GOT3 (cell line): ENCODE results near the gene ADGRL3.
"Not testable (repeated sequence)": the region's sequence is repeated elsewhere in the genome, so short reads cannot be mapped to it uniquely, and the experiment has no call there.

Experiments
- DNase-seq: peaks from one replicate; lab custom pipeline; 2025; ENCODE audit warnings: mixed read lengths; lab: John Stamatoyannopoulos, UW

Gene ADGRL3

DNA sequence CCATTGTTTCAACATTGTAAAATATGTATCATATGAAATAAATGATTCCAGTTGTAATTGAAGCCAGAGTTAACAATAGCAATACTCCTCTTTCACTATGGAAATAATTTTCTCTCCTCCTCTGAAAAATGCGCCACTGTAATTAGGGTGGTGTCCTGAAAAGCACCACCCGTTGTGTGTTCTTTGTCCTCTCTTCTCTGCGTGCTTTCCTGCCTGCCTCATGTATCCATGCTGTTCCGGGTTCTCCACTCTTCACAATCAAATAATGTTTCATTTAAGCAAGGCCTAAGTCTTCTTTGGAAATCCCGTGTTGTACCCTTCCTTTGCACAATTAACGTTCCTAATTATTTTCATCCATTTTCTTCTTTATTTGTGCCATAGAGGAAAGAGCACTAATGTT is 293.3 kb downstream of the ADGRL3 start:
- no peak for DNase-seq

DNA sequence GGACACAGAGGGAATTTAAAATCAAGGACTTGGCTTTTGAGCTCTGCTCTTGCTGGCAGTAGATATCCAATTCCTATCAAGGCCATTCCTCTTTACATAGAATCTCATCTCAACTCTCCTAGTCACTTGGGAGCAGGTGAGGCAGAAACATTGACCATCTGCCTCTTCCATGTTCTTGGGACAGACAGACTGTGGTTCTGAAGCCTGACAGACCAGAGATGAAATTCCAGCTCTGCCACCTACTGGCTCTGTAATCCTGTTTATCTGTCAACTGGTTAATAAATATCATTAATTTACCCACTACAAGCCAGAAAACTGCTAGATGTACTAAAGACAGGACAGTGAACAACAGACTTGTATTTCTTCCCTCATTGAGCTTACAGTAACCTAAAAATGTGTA is 300.8 kb downstream of the ADGRL3 start:
- DNase-seq = no peak

DNA sequence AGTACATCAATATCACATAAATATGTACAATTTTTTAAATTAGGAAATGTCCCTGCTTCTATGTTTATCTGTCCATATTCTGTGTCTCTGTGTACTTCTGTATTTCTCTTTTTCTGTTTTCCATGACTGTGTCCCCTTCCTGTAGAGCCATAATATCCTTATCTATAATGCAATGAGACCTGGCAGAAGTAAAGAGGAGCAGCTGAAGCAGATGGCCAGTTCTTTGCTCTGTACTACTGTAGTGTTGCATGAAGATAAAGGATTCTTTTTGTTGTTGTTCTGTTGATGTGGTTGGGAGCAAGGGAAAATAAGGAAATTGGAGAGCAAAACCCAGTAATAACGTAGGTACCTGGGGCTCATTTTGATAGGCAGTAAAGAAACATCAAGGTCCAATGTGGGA is 301.7 kb downstream of the ADGRL3 start:
- no peak for DNase-seq

DNA sequence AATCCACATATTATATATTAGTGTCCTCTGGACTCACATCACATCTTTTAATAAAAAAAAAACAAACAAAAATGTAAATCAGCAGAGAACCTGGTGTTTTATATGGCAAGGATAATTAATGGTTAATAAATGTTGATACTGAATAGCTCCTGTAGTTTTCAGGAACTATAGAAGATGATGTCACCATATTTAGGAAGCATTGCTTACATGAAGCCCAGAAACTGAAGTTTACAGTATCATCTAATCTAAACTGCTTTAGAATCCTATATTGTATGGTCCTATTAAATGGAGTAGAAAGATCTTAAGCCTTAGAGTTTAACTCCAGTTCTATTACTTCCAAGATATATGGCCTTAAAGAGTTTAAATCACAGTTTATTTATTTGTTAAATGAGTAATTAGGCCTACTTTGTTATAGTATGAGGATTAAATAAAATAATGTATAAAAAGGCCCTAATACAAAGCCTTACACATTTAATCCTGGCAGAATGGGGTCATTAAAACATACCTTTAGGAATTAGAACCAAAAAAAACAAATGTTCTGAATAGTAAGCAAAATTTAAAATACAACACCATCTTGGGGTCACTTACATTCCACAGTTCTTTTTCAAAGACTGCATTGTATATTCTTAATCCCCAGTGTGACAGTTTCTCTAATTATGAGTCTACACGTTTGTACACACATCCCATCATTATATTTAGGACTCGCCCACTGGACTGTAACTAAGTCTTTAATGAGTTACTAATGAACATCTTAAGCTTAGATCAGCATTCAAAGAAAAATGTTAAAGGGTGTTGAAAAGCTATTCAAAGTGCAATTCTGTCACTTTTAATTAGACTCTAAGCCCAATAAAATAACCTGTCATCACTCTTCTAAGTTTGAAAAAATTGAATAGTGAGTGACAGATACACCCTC is 305.9 kb downstream of the ADGRL3 start:
- DNase-seq = no peak

DNA sequence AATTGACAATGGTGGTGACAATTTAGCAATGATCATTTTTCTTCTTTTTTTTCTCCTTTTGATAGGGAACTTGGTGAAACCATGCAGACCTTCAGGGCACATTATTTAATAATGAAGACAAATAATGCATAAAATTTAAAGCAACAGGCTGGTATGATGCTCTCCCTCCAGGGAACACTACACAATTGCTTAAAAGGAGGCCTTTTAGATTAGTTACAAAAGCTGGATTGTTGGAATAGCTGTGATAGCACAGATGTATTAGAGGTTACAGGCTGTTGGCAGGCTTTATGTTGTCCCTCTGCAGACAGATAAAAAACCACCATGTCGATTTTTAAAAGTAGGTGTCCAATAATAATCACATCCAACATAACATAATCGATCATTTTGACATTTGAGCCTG is 307.0 kb downstream of the ADGRL3 start:
- no peak for DNase-seq

DNA sequence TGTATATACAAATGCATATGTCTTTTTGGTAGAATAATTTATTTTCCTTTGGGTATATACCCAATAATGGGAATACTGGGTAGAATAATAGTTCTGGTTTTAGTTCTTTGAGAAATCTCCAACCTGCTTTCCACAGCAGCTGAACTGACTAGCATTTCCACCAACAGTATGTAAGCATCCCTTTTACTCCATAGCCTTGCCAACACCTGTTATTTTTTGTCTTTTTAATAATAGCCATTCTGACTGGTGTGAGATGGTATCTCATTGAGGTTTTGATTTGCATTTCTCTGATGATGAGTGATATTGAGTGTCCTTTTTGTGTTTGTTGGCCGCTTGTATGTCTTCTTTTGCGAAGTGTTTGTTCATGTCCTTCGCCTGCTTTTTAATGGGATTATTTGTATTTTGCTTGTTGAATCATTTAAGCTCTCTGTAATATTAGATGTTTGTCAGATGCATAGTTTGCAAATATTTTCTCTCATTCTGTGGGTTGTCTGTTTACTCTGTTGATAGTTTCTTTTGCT is 309.7 kb downstream of the ADGRL3 start:
- DNase-seq = not testable (repeated sequence)

DNA sequence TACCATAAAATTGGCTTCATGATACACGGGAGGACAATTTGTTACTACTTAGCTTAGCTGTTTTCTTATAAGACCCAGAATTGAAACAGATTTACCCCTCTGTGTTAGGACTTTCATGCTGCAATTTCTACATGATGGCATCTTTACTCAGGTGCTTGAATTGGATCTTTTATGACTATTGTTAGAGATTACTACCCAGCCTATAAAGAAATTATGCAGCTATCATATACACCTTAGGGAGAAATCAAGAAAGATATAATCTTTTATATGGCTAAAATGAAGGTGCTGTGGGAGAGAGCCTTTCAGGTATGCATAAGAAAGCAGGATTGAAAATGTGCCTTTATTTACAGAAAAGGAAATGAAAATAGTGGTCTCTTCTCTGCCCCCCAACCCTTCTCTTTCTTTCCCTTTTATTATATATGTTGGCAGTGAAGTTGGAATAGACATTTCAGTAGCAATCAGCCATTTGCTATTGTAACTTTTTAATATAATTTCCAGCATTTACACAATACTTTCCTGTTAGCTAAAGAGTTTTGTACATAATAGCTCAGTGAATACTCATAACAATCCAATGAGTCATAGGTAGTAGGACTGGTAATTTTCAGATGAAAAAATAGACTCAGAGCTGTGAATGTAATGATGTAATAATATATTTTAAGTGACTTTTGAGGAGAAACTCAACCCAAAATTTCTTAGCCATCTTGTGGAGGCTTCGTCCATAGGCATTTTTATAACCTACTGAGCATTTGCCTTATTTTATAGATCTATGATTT is 311.8 kb downstream of the ADGRL3 start:
- no peak for DNase-seq

DNA sequence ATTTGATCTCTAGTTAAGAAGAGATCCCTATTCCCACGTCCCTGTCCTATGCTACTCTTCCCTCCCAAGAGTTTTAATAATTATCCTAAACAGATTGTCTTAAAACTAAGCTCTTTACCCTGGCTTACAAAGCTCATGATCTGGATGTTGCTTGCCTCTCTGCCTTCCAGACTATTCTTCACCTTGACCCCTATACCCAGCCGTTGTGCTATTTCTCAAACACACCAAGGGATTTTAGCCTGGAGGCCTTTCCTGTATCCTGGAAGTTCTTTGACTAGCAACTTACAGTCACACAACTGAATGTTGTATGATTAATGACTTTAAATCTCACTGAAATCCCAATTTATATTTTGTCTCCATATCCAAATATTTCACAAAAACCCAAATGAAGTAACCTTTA is 314.9 kb downstream of the ADGRL3 start:
- DNase-seq = no peak

DNA sequence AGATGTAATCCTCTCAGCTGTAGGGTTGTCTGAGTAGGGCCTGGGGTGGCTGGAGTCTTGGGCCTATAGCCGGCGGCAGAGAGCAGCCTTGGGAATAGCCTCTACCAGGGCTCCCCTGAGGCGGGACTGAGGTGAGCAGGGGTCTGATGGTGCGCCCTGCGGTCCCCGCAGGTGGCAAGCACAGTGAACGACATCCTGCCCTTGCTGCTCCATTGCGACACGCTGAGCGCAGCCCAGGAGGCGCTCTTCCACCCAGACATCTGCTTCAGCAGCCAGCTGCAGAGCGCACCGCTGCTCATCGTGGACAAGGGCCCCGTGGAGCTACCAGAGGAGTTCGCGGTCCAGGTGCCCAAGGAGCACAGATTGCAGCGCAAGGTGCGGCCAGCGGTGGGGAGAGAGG is 317.0 kb downstream of the ADGRL3 start:
- DNase-seq = no peak

DNA sequence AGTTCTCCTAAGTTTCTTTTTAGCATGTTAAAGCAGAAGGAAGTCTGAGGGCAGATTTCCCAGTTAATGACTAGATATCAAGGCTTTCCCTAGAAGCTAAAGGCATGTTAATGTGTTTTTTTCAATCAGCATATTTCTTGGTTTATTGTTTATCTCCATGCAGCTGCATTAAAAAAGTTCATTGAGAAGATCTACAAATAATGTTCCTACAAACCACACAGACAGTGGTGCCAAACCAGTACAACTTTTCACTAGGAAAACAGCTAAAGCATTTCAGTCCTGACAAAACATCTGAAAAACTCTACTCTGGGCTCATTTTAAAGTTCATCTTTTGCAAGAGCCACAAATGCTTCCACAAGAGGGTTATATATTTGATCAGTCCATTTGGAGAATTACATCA is 320.0 kb downstream of the ADGRL3 start:
- no peak for DNase-seq

DNA sequence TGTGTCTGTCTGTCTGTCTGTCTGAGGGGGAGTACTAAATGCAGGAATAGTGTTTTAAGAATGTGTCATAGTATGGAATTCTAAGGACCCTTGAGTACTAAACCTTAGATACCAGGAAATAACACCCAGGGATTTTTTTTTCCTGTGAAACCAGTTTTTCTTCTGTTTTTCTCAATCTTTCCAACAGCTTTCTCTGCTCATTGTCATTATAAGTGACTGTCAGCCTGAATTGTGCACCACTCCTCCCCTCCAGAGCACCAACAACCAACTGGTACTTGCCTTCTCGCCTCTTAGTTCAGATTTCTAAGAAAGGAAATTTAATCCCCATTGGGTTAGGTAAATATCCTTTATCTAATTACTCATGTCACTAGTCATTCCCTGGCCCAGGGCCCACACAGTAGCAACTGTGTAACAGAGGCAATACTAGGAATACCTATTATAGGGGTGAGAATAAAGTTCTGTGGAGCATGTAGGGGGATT is 320.6 kb downstream of the ADGRL3 start:
- no peak for DNase-seq

DNA sequence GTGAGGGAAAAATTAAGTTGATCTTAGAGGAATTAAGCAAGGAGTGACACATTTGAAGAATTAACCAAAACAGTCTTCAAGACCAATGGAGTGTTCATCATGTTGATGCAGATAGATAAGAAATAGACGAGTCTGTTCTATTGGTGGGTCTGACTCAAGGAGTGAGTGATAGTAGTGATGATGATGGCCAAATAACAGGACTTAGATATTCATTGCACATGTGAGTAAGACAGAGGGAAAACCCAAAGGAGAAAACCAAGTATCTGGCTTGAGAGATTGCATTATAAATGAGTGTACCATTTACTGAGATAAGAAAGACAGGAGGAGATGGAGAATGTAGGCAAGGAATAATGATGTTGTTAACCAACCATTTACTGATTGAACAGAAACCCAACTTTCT is 321.3 kb downstream of the ADGRL3 start:
- no peak for DNase-seq

DNA sequence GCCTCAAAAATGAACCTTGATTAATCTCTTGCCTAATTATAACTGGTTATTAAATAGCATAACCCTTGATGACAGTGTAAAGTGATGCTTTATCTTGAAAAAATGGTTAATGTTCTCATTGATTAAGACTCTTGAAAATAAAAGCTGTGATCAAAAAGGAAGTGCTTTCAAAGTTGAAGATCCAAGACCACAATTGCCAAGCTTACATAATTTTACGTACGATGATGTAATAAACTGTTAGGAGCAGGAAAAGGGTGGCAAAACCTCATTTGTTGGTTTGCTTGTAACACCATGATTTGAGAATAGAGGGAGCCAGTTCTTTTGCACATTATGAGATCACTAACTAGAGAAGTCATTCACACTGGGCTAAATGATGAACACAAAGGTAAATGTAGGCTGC is 322.2 kb downstream of the ADGRL3 start:
- no peak for DNase-seq

DNA sequence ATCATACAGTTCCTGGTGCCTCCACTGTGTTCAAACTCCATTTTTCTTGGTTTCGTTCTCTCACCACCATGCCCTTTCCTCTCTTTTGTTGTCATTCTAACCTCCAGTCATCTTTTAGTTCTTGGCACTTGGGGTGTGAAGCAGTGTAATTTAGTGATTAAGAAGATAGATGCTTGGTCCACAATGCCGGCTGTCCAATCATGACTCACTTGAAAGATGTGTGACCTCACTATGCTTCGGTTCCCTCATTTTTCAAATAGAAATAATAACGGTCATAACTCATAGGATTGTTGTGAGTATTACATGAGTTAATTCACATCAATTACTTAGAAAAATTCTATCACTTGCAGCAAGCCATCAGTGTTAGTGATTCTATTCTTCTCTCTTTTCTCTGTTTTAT is 327.8 kb downstream of the ADGRL3 start:
- DNase-seq = no peak

DNA sequence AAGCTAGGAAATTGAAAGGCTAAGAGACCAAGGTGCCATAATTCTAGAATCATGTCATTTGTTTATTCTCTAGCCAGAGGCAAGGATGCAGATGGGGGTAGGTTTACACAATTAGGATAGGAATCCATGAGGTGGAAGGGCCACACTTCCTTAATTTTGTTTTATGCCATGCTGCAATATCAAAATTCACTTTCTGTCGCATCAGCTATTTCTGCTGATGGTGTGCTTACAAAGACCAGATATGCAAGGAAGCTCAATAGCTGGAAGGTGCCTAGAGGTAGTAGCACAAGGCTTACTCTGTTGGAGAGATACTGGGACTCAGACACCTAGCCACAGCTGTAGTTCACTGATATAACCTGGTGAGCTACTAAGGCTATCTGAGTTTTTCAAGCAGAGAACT is 328.5 kb downstream of the ADGRL3 start:
- DNase-seq = no peak

DNA sequence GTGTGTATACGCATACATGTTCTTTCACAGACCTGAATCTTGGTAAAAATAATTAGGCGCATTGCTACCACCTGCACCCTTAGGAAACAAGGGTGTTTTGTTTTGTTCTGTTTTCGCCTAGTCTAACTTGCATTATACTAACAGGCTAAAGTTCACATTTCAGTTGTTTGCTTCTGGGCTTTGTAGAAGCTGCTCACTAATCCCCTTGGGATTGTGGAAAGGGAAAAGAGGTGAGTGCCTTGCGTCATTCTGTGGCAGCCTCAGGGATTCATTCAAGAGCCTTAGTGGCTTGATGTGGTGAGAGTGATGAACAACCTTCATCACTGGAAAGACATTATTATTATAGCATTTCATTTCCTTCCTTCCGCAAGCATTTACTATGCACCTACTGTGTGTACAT is 331.1 kb downstream of the ADGRL3 start:
- DNase-seq = no peak

DNA sequence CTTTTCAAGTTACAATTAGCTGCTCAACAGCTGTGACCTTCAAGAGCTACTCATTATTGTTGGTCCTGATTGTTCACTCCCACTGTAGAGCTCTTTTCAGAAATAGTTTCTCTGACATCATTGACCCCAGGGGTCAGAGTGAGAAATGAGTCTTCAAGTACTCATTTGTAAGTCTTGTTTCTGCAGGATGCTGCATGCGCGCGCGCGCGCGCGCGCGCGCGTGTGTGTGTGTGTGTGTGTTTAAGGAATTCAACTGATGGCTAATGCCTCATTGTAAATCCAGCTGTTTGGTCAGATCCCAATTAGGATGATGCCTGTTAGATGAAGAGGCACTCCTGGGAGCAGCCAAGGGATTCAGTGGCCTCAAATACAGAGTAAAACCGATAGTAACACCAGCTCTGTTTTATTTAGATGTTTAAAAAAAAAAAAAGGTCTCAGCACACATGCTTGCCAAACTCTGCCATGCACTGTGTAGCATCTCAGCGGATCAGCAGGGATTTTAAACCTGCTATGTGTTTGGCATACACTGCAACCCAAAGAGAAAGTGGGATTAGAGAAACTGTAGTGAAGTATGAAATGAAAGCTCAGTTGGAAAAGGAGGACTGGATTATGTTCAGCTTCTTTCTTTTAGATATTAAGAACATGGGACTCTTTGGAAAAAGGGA is 332.3 kb downstream of the ADGRL3 start:
- no peak for DNase-seq

DNA sequence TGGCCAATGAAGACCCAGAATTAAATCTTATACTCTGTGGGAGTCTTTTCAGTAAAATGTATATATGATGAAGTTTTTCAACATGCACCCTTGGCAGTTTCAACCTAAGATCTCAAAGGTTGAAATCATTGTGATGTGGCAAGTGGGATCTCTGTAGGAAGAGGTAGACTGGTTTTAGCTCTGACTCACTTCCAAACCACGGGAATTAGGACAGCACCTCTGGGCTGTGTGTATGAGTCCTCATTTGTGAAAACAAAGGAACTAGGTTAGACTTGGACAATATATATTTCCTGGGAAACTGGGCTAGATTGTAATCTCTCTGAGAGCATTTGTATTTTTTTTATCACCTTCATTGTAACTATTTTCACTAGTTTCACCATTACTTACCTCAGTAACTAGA is 333.0 kb downstream of the ADGRL3 start:
- DNase-seq = no peak

DNA sequence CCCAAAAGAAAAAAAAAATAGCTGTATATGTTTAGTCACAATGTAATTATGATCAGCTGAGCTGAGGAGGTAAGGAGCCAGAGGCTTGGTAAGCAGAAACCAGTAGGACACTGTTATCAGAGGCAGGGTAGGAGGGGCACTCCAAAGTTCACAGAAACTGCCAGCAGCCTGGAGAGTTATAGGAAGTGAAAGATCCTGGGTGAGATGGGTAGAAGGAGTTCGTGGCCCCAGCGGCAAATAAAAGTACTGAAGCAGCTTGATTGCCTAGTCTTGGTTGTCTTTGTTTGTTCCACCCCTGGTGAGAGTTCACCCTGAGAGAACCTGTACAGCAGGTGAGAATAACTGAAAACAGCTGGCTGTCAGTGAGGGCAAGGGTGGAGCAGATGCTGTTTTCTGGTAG is 340.8 kb downstream of the ADGRL3 start:
- DNase-seq = no peak

DNA sequence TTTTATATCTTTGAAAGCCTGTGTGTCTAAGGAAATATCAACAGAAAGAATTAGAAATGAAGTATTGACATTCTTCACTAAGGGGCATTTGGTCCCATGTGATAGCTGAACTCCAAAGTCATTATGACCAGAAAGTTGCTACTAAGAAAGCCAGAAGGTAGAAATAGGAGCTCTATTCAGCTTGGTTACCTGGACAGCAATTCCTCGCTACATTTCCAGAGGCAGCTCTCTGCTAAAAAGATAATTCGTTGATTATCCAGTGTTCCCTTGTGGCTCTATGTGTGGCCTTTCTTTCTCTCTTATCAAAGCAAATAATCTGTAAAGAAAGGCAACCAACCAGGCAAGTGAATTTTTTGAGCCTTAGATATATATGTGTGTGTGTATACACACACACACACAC is 341.3 kb downstream of the ADGRL3 start:
- no peak for DNase-seq

DNA sequence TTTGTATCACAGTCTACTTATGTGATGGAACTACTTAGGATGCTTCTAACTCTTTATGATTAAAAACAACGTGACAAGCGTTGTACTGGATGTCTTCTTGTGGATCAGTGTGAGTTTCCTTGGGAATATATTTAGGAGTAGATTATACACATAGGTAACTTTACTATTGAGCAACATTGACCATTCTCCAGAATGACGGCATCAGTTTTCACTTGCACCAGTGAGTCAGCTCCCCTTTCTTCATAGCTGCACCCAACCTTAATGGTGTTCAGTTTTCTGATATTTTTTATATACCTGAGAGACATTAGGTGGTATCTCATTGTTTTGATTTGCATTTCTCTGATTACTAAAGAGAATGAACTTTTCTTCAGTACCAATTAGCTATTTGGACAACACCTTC is 343.9 kb downstream of the ADGRL3 start:
- DNase-seq = no peak

DNA sequence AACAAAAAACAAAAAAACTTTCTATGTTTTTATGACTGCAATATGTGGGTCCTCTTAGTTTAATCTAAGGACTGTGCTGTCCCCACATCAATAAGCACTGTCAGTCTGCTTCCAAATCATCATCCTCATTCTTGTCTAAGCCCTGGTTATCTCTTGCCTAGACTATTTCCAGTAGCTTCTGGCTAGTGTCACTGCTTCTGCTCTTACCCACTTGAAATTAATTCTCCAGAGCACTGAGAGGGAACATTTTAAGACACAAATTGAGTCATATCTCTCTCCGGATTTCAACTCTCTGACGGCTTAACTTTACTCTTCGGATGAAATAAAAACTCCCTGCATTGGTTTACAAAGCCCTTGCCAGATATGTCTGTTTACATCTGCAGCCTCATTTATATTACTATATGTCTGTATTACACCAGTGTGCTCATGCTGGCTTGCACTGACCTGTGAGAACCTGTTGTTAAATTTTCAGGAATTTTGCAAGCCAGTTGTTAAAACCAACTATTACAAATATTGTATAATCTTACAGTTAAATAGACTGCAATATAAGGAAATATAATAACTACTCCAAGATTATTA is 345.9 kb downstream of the ADGRL3 start:
- no peak for DNase-seq
